ENCODE data around the gene SLC16A7. TPM values are rescaled to one million over a fixed set of nuclear protein-coding genes. Genes with fewer than 3 reads are reported as not detected.

The SLC16A7 gene
- total RNA-seq, 2 experiments from 2014 or later = 20.4 to 22.0 TPM

- no peak for DNase-seq
- ChIA-PET CTCF (no interaction called here), POLR2A (no interaction called here)
- no peak overlapping the region for H3K27ac Mint-ChIP-seq
- H3K27me3 Mint-ChIP-seq = no peaks in the 10 kb centered on the region
- no peaks in the 10 kb centered on the region for H3K4me1 Mint-ChIP-seq
- H3K9me3 Mint-ChIP-seq = no peaks in the 10 kb centered on the region
- no peaks in the 10 kb centered on the region for H3K36me3 Mint-ChIP-seq (ENCODE audit: low read depth)
- no peak overlapping the region for H3K4me3 Mint-ChIP-seq
Observed at GRCh38 chr12:59708484-59708883, 112.7 kb downstream of the SLC16A7 start.

GRCh38 chr12:59710004-59710628 is 114.3 kb downstream of the SLC16A7 start:
- Mint-ChIP-seq H3K9me3 (no peaks in the 10 kb centered on the region), H3K4me1 (no peaks in the 10 kb centered on the region), H3K27me3 (no peaks in the 10 kb centered on the region), H3K36me3 (ENCODE audit: low read depth) (peaks cover 3% of the 10 kb centered on the region), H3K4me3 (no peak overlapping the region), H3K27ac (no peak overlapping the region)
- ChIA-PET CTCF (no interaction called here), POLR2A (no interaction called here)
- no peak for DNase-seq

- CTCF ChIA-PET = no interaction called here
- H3K27me3 Mint-ChIP-seq = no peaks in the 10 kb centered on the region
Observed at GRCh38 chr12:59710964-59711363, 115.1 kb downstream of the SLC16A7 start.

GRCh38 chr12:59715434-59715833 is 119.6 kb downstream of the SLC16A7 start:
- Mint-ChIP-seq H3K4me3 (no peak overlapping the region), H3K9me3 (no peaks in the 10 kb centered on the region), H3K4me1 (no peaks in the 10 kb centered on the region), H3K27ac (no peak overlapping the region), H3K27me3 (no peaks in the 10 kb centered on the region), H3K36me3 (ENCODE audit: low read depth) (peaks cover 3% of the 10 kb centered on the region)
- ChIA-PET CTCF (no interaction called here), POLR2A (no interaction called here)
- no peak for DNase-seq

More at GRCh38 chr12:59710964-59711363, 115.1 kb downstream of the SLC16A7 start:
- H3K4me3 Mint-ChIP-seq = no peak overlapping the region
- H3K27ac Mint-ChIP-seq = no peak overlapping the region
- DNase-seq = no peak
- POLR2A ChIA-PET = no interaction called here
- H3K36me3 Mint-ChIP-seq (ENCODE audit: low read depth) = peaks cover 3% of the 10 kb centered on the region
- H3K4me1 Mint-ChIP-seq = no peaks in the 10 kb centered on the region
- H3K9me3 Mint-ChIP-seq = no peaks in the 10 kb centered on the region

- no peaks in the 10 kb centered on the region for H3K9me3 Mint-ChIP-seq
- H3K4me3 Mint-ChIP-seq = no peak overlapping the region
- H3K27ac Mint-ChIP-seq = no peak overlapping the region
- no peak for DNase-seq
- H3K4me1 Mint-ChIP-seq = no peaks in the 10 kb centered on the region
- CTCF ChIA-PET = no interaction called here
- POLR2A ChIA-PET = no interaction called here
- H3K27me3 Mint-ChIP-seq = no peaks in the 10 kb centered on the region
- H3K36me3 Mint-ChIP-seq (ENCODE audit: low read depth) = peaks cover 3% of the 10 kb centered on the region
Observed at GRCh38 chr12:59716043-59716442, 120.2 kb downstream of the SLC16A7 start.

- ChIA-PET POLR2A (no interaction called here), CTCF (no interaction called here)
- no peak for DNase-seq
- Mint-ChIP-seq H3K27me3 (no peaks in the 10 kb centered on the region), H3K4me1 (no peaks in the 10 kb centered on the region), H3K27ac (no peak overlapping the region), H3K9me3 (no peaks in the 10 kb centered on the region), H3K36me3 (ENCODE audit: low read depth) (peaks cover 3% of the 10 kb centered on the region), H3K4me3 (no peak overlapping the region)
Observed at GRCh38 chr12:59717436-59717835, 121.6 kb downstream of the SLC16A7 start.

GRCh38 chr12:59719701-59720100 is 123.9 kb downstream of the SLC16A7 start:
- H3K27ac Mint-ChIP-seq = no peak overlapping the region
- no peak for DNase-seq
- ChIA-PET POLR2A (no interaction called here), CTCF (interaction anchor here (1.1 kb wide), 1 partner anchor 15 kb away, joined by 3 read pairs; no protein-coding TSS in a partner anchor)
- no peaks in the 10 kb centered on the region for H3K27me3 Mint-ChIP-seq
- H3K9me3 Mint-ChIP-seq = no peaks in the 10 kb centered on the region
- no peaks in the 10 kb centered on the region for H3K4me1 Mint-ChIP-seq
- no peak overlapping the region for H3K4me3 Mint-ChIP-seq
- H3K36me3 Mint-ChIP-seq (ENCODE audit: low read depth) = no peaks in the 10 kb centered on the region

- Mint-ChIP-seq H3K4me3 (no peak overlapping the region), H3K4me1 (no peaks in the 10 kb centered on the region)
- POLR2A ChIA-PET = no interaction called here
Observed at GRCh38 chr12:59723520-59723919, 127.7 kb downstream of the SLC16A7 start.

GRCh38 chr12:59724011-59724695 is 128.3 kb downstream of the SLC16A7 start:
- Mint-ChIP-seq H3K9me3 (no peaks in the 10 kb centered on the region), H3K27ac (no peak overlapping the region)
- CTCF ChIA-PET = no interaction called here

More at GRCh38 chr12:59723520-59723919, 127.7 kb downstream of the SLC16A7 start:
- no peak for DNase-seq
- no peaks in the 10 kb centered on the region for H3K27me3 Mint-ChIP-seq
- H3K9me3 Mint-ChIP-seq = no peaks in the 10 kb centered on the region
- H3K27ac Mint-ChIP-seq = no peak overlapping the region
- CTCF ChIA-PET = no interaction called here
- no peaks in the 10 kb centered on the region for H3K36me3 Mint-ChIP-seq (ENCODE audit: low read depth)

GRCh38 chr12:59733200-59733599 is 137.4 kb downstream of the SLC16A7 start:
- H3K36me3 Mint-ChIP-seq (ENCODE audit: low read depth) = peaks cover 2% of the 10 kb centered on the region
- H3K4me3 Mint-ChIP-seq = no peak overlapping the region
- no peak overlapping the region for H3K27ac Mint-ChIP-seq
- ChIA-PET CTCF (no interaction called here), POLR2A (no interaction called here)
- peaks cover 2% of the 10 kb centered on the region for H3K4me1 Mint-ChIP-seq
- no peaks in the 10 kb centered on the region for H3K27me3 Mint-ChIP-seq
- no peak for DNase-seq
- H3K9me3 Mint-ChIP-seq = no peaks in the 10 kb centered on the region

More at GRCh38 chr12:59724011-59724695, 128.3 kb downstream of the SLC16A7 start:
- Mint-ChIP-seq H3K4me3 (no peak overlapping the region), H3K27me3 (no peaks in the 10 kb centered on the region), H3K36me3 (ENCODE audit: low read depth) (no peaks in the 10 kb centered on the region), H3K4me1 (no peaks in the 10 kb centered on the region)
- POLR2A ChIA-PET = no interaction called here
- no peak for DNase-seq

- DNase-seq = no peak
- no peaks in the 10 kb centered on the region for H3K27me3 Mint-ChIP-seq
- peaks cover 2% of the 10 kb centered on the region for H3K4me1 Mint-ChIP-seq
- peaks cover 2% of the 10 kb centered on the region for H3K36me3 Mint-ChIP-seq (ENCODE audit: low read depth)
- no peak overlapping the region for H3K4me3 Mint-ChIP-seq
- CTCF ChIA-PET = interaction anchor here (0.9 kb wide), 1 partner anchor 14 kb away, joined by 3 read pairs; no protein-coding TSS in a partner anchor
- POLR2A ChIA-PET = no interaction called here
- no peaks in the 10 kb centered on the region for H3K9me3 Mint-ChIP-seq
- no peak overlapping the region for H3K27ac Mint-ChIP-seq
Observed at GRCh38 chr12:59734371-59734770, 138.5 kb downstream of the SLC16A7 start.

- peaks cover 2% of the 10 kb centered on the region for H3K36me3 Mint-ChIP-seq (ENCODE audit: low read depth)
- ChIA-PET CTCF (interaction anchor here (0.9 kb wide), 1 partner anchor 15 kb away, joined by 3 read pairs; no protein-coding TSS in a partner anchor), POLR2A (no interaction called here)
- H3K27ac Mint-ChIP-seq = no peak overlapping the region
- no peaks in the 10 kb centered on the region for H3K9me3 Mint-ChIP-seq
- DNase-seq = no peak
- H3K4me1 Mint-ChIP-seq = peaks cover 2% of the 10 kb centered on the region
- H3K4me3 Mint-ChIP-seq = no peak overlapping the region
- no peaks in the 10 kb centered on the region for H3K27me3 Mint-ChIP-seq
Observed at GRCh38 chr12:59735231-59735630, 139.4 kb downstream of the SLC16A7 start.

- no peaks in the 10 kb centered on the region for H3K9me3 Mint-ChIP-seq
- DNase-seq = no peak
- no peak overlapping the region for H3K4me3 Mint-ChIP-seq
- H3K27ac Mint-ChIP-seq = no peak overlapping the region
- H3K4me1 Mint-ChIP-seq = peaks cover 2% of the 10 kb centered on the region
- no peaks in the 10 kb centered on the region for H3K27me3 Mint-ChIP-seq
- CTCF ChIA-PET = no interaction called here
- POLR2A ChIA-PET = no interaction called here
- peaks cover 2% of the 10 kb centered on the region for H3K36me3 Mint-ChIP-seq (ENCODE audit: low read depth)
Observed at GRCh38 chr12:59736359-59736758, 140.5 kb downstream of the SLC16A7 start.

- H3K4me3 Mint-ChIP-seq = no peak overlapping the region
- POLR2A ChIA-PET = no interaction called here
- no peak for DNase-seq
- CTCF ChIA-PET = no interaction called here
- no peak overlapping the region for H3K27ac Mint-ChIP-seq
- peaks cover 2% of the 10 kb centered on the region for H3K36me3 Mint-ChIP-seq (ENCODE audit: low read depth)
- no peaks in the 10 kb centered on the region for H3K9me3 Mint-ChIP-seq
- H3K4me1 Mint-ChIP-seq = peaks cover 2% of the 10 kb centered on the region
- H3K27me3 Mint-ChIP-seq = no peaks in the 10 kb centered on the region
Observed at GRCh38 chr12:59736786-59737185, 141.0 kb downstream of the SLC16A7 start.

Measured in activated CD4-positive, alpha-beta memory T cell treated with anti-CD3 and anti-CD28 coated beads, Interleukin-2, amount 10 ng/mL, durations not matched to agents 7 days and 5 days (primary cell).